NCI-H446 (cell line): ENCODE data around the gene CREBRF.
A peak's percentile ranks its signal among the peaks of the same experiment; 100 is the strongest.
"Not testable (repeated sequence)": the region's sequence is repeated elsewhere in the genome, so short reads cannot be mapped to it uniquely, and the experiment has no call there.

ENCODE experiments used
- DNase-seq, 2 experiments: peaks; one replicate each; lab custom pipeline; 2025; lab: John Stamatoyannopoulos, UW

Gene CREBRF

DNA sequence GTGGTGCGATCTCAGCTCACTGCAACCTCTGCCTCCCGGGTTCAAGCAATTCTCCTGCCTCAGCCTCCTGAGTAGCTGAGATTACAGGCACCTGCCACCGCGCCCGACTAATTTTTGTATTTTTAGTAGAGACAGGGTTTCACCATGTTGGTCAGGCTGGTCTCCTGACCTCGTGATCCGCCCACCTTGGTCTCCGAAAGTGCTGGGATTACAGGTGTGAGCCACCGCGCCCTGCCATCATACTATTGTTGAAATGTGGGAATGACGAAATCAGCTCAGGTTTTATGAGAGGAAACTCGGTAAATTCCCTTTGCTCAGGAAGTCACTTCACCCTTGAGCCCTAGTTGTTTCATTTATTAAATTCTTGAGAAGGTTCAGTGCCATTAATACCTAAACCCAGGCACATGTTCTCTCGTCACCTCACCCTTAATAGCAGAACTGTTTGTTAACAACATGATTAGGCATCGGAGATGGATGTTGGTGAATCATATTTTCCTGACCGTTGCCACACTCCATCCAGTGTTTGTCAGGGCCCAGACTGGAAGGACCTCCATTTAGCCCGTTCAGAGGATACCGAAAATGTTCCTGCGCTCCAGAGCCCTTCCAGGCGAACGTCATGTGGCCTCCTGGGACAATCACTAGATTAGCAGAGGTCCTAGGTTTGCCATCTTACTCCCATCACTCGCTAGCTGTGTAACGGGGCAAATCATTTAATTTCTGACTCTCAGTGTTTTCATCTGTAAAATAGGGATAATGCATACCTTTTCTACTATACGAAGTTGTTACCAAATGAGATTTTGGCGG is 20.0 kb upstream of the CREBRF start:
- DNase-seq: no peak

DNA sequence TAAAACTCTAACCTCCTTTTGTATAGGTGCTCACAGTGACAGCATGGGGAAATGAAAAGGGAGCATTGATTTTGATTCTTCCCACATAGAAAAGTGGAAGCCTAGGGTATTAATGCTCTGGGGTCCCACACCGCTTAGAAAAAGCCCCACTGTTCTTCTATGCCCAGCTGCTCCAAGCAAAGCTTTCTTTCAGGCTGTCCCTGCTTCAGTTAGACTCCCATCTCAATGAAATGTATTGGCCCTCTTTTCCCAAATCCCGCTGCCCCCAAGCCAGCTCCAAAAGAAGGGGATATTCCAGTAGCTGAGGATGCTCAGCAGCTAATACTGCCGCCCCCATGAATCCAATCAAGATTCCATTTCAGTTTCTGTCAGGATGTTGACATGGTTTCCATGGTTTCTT is 17.0 kb upstream of the CREBRF start:
- no peak for DNase-seq

DNA sequence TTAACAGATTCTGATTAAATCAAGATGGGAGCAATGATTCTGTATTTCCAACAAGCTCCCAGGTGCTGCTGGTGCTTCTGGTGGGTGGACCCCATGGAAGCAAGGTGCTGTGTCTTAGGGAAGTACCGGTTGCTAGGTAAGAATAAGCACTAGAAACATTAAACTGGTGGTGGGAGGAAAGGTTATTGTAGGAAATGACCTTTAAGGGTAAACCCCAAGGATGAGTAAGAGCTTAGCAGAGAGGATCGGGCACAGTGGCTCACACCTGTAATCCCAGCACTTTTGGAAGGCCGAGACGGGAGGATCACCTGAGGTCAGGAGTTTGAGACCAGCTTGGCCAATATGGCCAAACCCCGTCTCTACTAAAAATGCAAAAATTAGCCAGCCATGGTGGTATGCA is 16.2 kb upstream of the CREBRF start:
- no peak for DNase-seq

DNA sequence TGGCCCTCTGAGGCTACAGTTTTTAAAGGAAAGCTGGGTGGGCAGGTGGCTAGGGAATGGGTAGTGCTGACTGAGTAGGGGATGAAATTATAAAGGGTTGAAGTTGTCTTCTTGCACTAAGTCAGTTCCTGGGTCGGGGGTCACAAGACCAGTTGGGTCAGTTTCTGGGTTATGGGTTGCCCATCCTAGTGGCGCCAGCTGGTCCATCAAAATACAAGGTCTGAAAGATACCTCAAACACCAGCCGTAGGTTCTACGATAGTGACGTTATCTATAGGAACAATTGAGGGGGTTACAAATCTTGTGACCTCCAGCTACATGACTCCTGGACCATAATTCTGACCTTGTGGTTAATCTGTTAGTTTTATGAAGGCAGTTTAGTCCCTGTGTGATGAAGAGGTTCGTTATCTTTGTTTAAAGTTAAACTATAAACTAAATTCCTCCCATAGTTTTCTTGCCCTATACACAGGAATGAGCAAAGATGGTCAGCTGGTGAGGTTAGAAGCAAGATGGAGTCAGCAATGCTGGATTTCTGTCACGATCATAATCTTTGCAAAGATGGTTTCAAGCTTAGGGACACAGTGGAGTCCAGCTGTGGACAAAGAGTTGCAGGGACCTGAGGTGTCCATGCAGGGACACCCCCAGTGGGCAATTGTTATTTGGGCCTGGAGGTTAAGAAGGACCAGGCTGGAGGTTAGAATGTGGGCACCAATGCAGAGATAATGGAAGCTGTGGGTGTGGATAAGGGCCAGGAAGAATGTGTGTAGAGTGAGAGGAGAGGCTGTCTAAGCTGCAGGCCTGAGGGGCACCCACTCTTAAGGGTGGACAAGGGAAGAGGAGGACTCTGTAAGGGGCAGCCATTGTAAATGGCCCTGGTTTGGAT is 14.0 kb upstream of the CREBRF start:
- DNase-seq: no peak

DNA sequence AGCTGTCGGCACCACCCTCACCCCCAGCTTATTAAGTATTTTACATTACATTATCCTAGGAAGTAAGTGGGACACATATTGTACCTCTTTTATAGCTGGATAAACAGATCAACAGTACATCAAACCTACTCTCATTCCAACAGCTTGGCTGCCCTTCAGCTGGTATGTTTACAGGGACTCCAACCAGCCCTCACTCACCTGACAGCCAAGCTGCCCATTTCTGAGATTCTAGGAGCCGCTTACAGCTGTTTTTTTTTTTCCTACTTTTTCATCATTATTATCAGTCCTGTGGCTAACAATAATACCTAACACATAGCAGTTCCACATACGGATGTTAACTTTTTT is 13.4 kb upstream of the CREBRF start:
- DNase-seq: no peak

DNA sequence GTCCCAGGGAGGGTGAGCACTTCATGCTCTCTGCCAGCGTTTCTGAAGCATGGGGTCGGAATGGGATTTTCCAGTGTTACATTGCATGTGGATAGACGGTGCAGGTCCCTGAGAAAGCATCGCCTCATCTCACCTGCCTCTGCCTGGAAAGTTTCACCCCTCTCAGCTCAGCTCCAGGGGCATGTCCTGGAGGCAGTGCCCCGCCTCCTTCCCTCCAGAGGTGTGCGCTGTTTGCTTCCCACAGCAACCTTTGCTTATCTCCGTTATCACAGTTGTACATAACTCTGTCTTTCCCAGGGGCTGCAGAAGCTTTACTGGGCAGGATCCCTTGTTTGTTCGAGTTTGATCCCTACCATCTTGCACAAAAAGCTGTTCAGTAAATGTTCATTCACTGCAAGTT is 10.7 kb upstream of the CREBRF start:
- DNase-seq: no peak

DNA sequence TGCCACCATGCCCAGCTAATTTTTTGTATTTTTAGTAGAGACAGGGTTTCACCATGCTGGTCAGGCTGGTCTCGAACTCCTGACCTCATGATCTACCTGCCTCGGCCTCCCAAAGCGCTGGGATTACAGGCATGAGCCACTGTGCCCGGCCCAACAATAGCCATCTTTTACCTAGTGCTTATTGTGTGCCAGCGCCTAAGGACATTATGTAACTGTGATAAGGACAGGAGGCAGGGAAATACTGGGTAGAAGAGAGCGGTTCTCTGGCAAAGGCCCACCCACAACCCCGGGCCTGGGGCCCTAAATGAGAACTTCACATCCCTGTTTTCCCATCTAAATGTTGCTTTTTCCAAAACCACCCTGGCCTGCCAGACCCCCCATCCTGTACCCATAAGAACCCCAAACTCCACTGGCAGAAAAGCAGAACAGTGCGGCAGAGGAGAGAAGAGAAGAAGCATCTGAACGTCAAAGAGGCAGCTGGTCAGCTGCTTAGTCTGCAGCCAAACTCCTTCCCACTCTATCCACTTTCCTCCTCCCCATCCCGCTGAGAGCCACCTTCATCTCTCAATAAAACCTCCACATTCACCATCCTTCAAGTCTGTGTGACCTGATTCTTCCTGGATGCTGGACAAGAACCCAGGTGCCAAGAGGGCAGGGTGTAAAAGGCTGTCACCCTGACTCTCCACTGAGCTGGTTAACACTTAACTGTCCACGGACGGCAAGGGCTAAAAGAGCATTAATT is 8.9 kb upstream of the CREBRF start:
- not testable (repeated sequence) for DNase-seq

DNA sequence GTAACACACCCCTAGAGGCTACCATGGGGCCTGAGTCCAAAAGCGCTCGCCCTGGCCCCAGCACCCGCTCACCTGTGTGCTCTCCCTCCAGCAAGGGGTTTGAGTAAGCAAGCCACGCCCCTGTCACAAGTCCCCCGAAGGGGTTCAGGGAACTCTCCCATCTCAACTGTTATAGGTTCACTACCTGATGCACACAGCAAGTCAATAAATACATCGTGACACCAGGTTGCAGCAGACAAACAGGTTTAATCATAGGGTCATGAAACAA is 8.4 kb upstream of the CREBRF start:
- no peak for DNase-seq

DNA sequence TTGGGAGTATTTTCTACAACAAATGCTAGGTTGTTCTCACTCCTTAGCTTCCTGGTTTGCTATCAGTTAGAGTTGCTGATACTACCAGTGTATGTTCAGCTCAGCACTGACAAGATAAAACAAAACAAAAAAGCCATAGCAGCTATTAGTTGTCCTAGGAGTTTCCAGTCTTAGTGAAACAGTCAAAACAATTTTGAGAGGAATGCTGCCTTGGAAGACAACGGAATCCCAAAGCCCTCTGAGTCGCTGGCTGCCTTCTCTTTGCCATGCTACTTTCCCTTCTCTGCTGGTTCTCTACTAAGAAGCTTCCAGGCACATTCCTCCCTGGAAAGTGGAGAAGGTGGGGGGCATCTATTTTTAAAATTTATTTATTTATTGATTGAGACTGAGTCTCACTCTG is 5.4 kb upstream of the CREBRF start:
- no peak for DNase-seq

DNA sequence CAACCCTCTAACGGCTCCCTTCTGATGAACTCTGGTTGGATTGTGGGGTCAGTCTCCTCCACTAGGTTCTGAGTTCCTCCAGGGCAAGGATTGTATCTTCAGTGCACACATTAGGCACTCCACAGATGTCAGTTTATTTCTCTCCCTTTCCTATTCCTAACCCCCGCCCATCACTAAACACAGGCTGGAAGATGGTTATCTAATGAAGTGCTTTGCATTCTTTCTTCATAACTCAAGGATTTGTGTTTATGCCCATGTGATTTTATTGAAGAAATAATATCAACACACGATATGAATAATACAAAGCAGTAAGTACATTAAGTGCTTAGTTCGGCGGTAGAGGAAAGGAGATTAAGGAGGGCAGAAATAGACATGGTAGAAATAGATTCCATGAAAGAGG is 4.4 kb upstream of the CREBRF start:
- no peak for DNase-seq

DNA sequence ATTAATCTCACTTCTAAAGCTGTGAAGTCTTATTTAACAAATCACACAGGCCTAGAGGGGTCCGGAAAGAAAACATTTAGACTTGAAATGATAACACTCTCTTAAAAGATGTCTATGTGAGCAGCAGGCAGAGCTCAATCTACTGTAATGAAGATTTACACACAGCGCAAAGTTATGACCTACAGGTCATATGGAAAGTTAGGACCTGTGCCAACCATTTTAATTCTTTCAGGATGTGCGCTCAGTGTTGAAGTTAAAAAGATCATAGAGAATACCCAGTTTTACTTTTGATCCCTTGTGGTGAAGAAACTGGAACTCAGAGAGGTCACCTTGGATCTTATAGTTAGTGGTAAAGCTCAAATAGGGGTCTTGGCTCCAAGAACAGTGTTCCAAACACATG is 3.1 kb upstream of the CREBRF start:
- no peak for DNase-seq

DNA sequence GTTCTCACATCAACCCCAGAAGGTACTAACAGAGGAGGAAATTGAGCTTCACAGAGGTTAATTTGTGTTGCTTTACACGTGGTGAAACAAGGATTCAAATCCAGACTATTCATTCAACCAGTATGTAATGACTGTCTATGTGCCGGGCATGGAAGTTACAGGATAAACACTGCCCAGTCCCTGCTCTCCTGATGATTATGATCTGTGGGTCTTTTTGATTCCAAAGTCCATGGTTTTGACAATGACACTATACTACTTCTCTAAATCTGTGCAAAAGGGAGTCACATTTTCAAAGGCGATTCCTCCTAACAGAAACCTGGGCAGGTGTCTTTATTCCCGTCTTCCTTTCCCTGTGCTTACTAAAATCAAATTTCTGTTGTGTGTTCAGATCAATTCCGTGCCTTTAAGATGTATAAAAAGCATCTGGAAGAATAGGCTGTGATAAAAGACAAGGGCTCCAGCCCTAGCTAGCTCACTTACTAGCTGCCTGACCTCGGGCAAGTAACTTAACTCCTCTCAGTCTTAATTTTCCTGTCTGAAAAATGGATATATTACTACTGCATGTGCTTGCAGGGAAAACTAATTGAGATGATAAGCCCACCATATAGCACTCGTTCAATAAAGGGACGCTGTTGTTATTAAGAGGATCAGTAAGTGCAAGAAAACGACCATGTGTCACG is 970 bp upstream of the CREBRF start:
- DNase-seq: no peak

DNA sequence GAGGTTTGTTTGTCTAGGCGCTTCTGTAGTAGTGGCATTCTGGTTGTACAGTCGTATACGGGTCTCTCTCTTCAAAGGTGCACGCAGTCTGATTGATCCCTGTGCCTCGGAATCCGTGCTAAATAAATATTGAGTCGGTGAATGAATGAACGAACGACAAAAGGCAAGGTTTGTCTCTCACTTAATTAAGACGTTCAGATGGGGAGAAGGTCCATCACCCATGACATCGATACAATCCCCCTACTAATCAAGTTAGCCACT is 500 bp upstream of the CREBRF start:
- no peak for DNase-seq

DNA sequence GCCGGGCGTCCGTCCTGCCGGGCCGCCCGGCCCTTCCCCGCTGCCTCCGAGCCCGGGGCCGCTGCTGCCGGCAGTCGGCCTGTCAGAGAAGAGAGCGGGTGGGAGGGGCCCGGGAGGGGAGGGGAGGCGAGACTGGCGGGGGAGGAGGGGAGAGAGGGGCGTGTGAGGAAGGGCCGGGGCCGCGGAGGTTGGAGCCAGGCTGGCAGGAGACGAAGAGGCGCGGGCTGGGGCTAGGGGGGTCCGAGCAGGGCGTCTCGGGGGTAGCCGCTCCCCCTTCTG is 570 bp downstream of the CREBRF start:
- DNase-seq: peak; percentile 71 to 84

DNA sequence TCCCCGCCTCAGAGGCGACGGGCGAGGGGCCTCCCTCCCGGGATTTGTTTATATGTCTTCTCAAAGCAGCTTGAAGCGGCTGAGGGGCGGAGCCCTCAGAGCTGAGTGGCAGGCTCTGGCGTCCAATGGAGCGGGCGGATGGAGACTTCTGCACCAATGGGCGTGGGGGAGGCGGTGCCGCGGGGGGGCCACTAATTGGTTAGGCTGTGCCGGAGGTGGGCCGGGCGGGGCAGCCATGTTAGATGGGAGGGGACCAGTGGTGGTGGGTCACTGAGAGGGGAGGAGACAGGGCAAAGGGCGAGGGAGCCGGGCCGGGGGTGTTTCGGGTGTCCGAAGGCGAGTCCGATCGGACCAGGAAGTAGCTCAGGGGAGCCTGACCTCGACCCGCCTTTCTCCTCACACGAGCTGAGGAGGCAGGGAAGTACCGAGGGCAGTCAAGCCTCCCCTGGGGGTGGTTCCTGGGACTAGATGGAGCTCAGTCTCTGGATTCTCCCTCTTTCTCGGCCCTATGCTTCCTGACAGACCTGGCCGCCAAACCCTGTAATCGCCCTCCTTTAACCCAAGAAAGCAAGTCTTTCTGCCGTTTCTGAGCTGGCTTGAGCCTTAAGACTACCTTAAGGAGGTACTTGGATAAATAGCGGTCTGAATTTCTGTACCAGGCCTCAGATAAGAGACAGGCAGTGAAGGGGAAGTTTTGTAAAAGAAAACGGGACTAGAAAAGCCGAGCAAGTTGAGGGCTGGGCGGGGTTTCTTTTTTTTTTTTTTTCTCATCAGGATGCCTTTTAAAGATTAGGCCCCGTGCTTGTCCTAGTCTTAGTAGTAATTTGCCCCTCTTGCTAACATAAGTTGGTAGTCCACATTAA is 1.1 kb downstream of the CREBRF start:
- DNase-seq: peak; percentile 91 to 97

DNA sequence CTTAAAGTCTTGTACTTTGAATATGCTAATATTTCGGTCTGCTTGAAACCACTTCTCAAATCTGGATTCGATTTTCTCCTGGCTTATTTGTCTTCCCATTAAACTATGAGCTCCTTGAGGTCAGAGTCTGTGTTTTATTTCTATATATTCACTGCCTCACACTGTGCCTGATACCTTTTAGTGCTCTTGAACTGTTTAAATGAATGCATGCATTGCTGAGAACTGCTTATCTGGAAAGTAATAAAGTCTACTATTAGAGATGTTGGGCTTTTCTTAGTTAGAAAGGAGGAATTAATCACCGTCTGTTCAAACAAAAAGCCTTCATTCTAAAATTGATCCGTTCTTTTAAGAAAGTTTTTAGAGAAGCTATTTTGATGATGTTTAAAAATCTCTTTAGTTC is 6.0 kb downstream of the CREBRF start:
- no peak for DNase-seq

DNA sequence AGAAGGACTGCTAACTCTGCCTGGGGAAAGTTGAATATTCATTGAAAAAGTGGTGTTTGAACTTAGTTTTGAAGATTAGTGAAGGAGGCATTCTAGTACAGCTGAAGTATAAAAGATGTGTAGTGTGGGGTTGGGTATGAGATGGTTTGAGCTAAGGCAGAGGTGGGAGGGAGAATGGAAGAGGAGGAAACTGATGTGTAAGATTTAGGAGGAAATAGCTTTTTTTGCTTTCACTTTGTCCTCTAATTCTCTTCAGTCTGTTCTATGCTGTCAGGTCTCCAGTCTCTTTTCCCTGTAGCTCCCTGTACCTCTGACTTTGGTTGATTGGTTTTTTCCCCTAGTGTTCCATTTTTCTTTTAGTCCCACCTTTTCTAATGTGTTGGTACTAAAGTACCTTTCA is 9.0 kb downstream of the CREBRF start:
- no peak for DNase-seq

DNA sequence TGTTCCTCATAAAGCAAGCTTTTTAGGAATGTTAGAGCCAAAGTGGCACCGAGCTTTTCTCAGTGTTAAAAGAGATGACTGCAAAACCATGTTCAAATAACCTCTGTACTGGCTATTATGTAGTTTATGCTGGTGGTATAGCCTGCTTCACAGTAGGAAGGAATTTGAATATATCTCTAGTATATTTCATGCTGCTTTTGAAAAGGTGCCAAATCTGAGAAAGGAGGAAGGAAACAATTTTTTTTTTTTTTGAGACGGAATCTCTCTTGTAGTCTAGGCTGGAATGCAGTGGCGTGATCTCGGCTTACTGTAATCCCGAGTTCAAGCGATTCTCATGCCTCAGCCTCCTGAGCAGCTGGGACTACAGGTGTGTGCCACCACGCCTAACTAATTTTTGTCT is 13.5 kb downstream of the CREBRF start:
- no peak for DNase-seq

DNA sequence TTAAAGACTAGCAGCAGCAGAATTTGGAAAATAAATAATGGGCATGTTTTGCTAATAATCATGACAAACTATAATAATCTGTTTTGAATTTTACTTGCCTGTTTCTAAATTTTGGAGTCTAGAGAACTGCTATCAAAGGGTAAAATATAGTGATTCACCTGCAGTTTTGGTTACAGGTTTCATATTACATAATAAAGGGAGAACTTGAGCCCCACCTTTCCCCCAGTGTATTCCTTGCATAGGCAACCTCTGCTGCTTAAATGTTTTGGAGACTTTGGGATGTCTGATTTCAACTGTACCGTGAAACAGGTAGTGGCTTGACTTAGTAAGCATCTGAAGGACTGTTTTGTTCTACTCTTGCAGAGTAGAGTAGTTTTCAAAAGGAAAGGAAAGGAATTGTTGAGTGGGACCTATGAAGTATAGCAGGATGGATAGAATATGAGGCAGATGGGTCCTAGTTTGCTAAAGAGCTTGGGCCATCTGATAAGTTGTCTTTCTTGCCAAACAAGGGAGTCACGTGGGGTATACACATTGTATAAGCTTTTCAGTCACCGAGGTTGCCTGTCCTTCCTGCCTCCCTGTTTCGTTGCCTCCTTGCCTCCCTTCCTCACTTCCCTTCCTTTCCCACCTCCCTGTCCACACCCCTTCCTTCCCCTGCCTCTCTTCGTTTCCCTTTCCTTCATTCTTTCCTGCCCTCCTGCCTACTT is 19.1 kb downstream of the CREBRF start:
- peak in 1 of 2 experiments; percentile 26 for DNase-seq

DNA sequence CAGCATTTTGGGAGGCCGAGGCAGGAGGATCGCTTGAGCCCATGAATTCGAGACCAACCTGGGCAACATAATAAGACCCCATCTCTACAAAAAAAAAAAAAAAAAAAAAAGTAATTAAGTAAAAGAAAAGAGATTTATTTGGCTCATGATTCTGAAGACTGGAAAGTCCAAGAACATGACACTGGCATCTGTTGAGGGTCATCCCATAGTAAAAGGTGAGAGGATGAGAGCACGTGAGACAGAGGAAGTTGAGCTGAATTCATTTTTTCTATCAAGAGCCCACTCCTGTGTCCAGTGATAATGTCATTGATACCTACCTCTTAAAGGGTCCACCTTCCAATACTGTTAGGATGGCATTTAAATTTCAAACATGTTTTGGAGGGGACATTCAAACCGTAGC is 19.8 kb downstream of the CREBRF start:
- no peak for DNase-seq

DNA sequence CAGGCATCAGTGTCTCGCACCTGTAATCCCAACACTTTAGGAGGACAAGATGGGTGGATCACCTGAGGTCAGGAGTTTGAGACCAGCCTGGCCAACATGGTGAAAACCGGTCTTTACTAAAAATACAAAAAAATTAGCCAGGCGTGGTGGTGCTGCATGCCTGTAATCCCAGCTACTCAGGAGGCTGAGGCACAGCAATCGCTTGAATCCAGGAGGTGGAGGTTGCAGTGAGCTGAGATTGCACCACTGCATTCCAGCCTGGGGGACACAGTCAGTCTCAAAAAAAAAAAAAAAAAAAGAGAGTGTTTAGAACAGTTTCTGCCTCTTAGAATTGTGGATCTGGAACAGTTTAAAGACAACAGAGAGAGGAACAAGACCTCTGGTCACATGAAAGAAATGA is 20.3 kb downstream of the CREBRF start:
- not testable (repeated sequence) for DNase-seq
